GM12878 (cell line): ENCODE measurements around the gene NGDN. TPM values are rescaled to one million over a fixed set of nuclear protein-coding genes. Genes with fewer than 3 reads are reported as not detected.

Experiments
- ATAC-seq: fragments of 200-7000 bp; cut with Tn5 transposase; 3 replicates; pipeline ENCODE4 v1.9.1; 2020; ENCODE audit warnings: mild to moderate bottlenecking, moderate library complexity
- BruUV-seq: library from RNA; stranded (reverse); fragments of 400-500 nt; replicated peaks from 2 replicates; lab custom pipeline; 2021; lab: Mats Ljungman, UMichigan
- CTCF ChIA-PET: fragments of 300-600 bp; sonication (Branson Sonifier 250); formaldehyde crosslinking; extraction: SDS; loops from one replicate; lab custom pipeline; 2021; ENCODE audit warnings: inconsistent platforms; lab: Yijun Ruan, JAX
- POLR2A ChIA-PET: fragments of 350-600 bp; formaldehyde crosslinking; extraction: SDS; loops from one replicate; lab custom pipeline; 2021; ENCODE audit warnings: inconsistent platforms; lab: Charles Lee
- RAD21 ChIA-PET: fragments of 300-600 bp; sonication (Branson Sonifier 250); formaldehyde crosslinking; loops from one replicate; lab custom pipeline; 2023; ENCODE audit warnings: antibody characterized with exemption; ENCODE audit not compliant: unreplicated experiment; lab: Charles Lee
- SMC1A ChIA-PET: fragments of 300-600 bp; sonication (Branson Sonifier 250); formaldehyde crosslinking; loops from one replicate; lab custom pipeline; 2023; ENCODE audit not compliant: unreplicated experiment, uncharacterized antibody; lab: Charles Lee
- DNase-seq: peaks from one replicate; pipeline ENCODE4 v3.0.0-alpha.2; 2011; ENCODE audit warnings: low read depth, low spot score
- FAIRE-seq: peaks from 3 replicates; lab custom pipeline; 2011; peaks lifted over from hg19 to GRCh38; lab: Jason Lieb, UNC
- H2AFZ ChIP-seq: 2 replicates; pipeline ENCODE4 v1.6.0; 2011; ENCODE audit warnings: low read depth, low read length, control low read depth; ENCODE audit not compliant: control insufficient read depth
- H3K27ac ChIP-seq: 2 replicates; pipeline ENCODE4 v1.5.1; 2011; ENCODE audit warnings: control low read depth; ENCODE audit not compliant: control insufficient read depth, insufficient read depth
- H3K27me3 ChIP-seq, 2 experiments: replicated peaks in 1 of 2; 2 replicates each; pipeline versions ENCODE4 v1.6.0 to v1.6.1; 2011; ENCODE audit warnings: low read length in 1 of 2; ENCODE audit not compliant: control insufficient read depth in 2 of 2, insufficient read depth in 2 of 2
- H3K36me3 ChIP-seq, 2 experiments: 2 replicates each; pipeline ENCODE4 v1.5.1; 2011; ENCODE audit warnings: low read length in 1 of 2; ENCODE audit not compliant: control insufficient read depth in 2 of 2, insufficient read depth in 2 of 2
- H3K4me1 ChIP-seq: 2 replicates; pipeline ENCODE4 v1.6.1; 2011; ENCODE audit warnings: mild to moderate bottlenecking, low read length, moderate library complexity, mixed read lengths; ENCODE audit not compliant: control insufficient read depth, insufficient read depth
- H3K4me2 ChIP-seq: 2 replicates; pipeline ENCODE4 v1.6.0; 2011; ENCODE audit warnings: control low read depth; ENCODE audit not compliant: control insufficient read depth, insufficient read depth
- H3K4me3 ChIP-seq: fragments of 200-600 bp; sonication (generic); 2 replicates; pipeline ENCODE4 v1.5.1; 2016
- H3K79me2 ChIP-seq: 2 replicates; pipeline ENCODE4 v1.6.0; 2011; ENCODE audit warnings: low read length; ENCODE audit not compliant: control insufficient read depth, insufficient read depth
- H3K9ac ChIP-seq: 2 replicates; pipeline ENCODE4 v1.8.0; 2011; ENCODE audit warnings: low read length, control low read depth, mixed read lengths; ENCODE audit not compliant: control insufficient read depth, insufficient read depth
- H3K9me3 ChIP-seq: replicated peaks from 3 replicates; pipeline ENCODE4 v1.5.1; 2011; ENCODE audit warnings: mild to moderate bottlenecking, low read length; ENCODE audit not compliant: control insufficient read depth, insufficient read depth
- H4K20me1 ChIP-seq: 2 replicates; pipeline ENCODE4 v1.6.0; 2011; ENCODE audit not compliant: control insufficient read depth, insufficient read depth
- E4F1 ChIP-seq: fragments of 450-650 bp; IDR thresholded peaks from 2 replicates; pipeline ENCODE4 v1.6.1; 2018; ENCODE audit warnings: borderline replicate concordance, mild to moderate bottlenecking; ENCODE audit not compliant: partially characterized antibody
- EGR1 ChIP-seq, 2 experiments: IDR thresholded peaks; 1 replicate in 1 of 2; 2 replicates in 1 of 2; pipeline ENCODE4 v1.6.1; 2011 to 2012; ENCODE audit warnings: low read depth in 2 of 2, low read length in 2 of 2, borderline replicate concordance in 1 of 2, mild to moderate bottlenecking in 1 of 2, moderate library complexity in 1 of 2
- FOXK2 ChIP-seq: fragments of 450-650 bp; IDR thresholded peaks from 2 replicates; pipeline ENCODE4 v1.6.1; 2017; ENCODE audit warnings: mild to moderate bottlenecking, moderate library complexity
- KDM1A ChIP-seq: fragments of 200-600 bp; sonication (generic); IDR thresholded peaks from 2 replicates; pipeline ENCODE4 v1.6.1; 2016; ENCODE audit warnings: borderline replicate concordance
- NBN ChIP-seq: fragments of 450-650 bp; IDR thresholded peaks from 2 replicates; pipeline ENCODE4 v1.6.1; 2016
- NFIC ChIP-seq: IDR thresholded peaks from 2 replicates; pipeline ENCODE4 v1.6.1; 2012; ENCODE audit warnings: low read depth, mild to moderate bottlenecking, inconsistent platforms, low read length, moderate library complexity
- PBX3 ChIP-seq: IDR thresholded peaks from 2 replicates; pipeline ENCODE4 v1.6.1; 2011; ENCODE audit warnings: mild to moderate bottlenecking, low read depth, low read length, moderate library complexity; ENCODE audit not compliant: insufficient replicate concordance
- SKIL ChIP-seq: fragments of 450-650 bp; IDR thresholded peaks from 2 replicates; pipeline ENCODE4 v1.6.1; 2017; ENCODE audit warnings: mild to moderate bottlenecking, low read depth, inconsistent platforms; ENCODE audit not compliant: poor library complexity, severe bottlenecking
- SMAD5 ChIP-seq: IDR thresholded peaks from 2 replicates; pipeline ENCODE4 v1.6.1; 2016; ENCODE audit warnings: antibody characterized with exemption, low read depth
- ZBTB40 ChIP-seq: fragments of 450-650 bp; IDR thresholded peaks from 2 replicates; pipeline ENCODE4 v1.6.1; 2016; ENCODE audit warnings: mild to moderate bottlenecking, moderate library complexity, borderline replicate concordance
- ZNF384 ChIP-seq: IDR thresholded peaks from 2 replicates; pipeline ENCODE4 v1.6.1; 2012; ENCODE audit warnings: low read depth, mild to moderate bottlenecking, low read length, improper control_type of control experiment, borderline replicate concordance
- ZZZ3 ChIP-seq: IDR thresholded peaks from 2 replicates; pipeline ENCODE4 v1.6.1; 2011; ENCODE audit warnings: low read depth; ENCODE audit not compliant: control insufficient read depth, insufficient read length
- WGBS: methylation state at CpG from one replicate; pipeline ENCODE4 v1.1.6; 2016; ENCODE audit warnings: low lambda C conversion rate; ENCODE audit not compliant: insufficient replicate concordance, insufficient coverage; ENCODE audit errors: missing lambda C conversion rate; 5-methylcytosine and 5-hydroxymethylcytosine counted together
- in situ Hi-C: fragments of 300-500 bp; cut with MboI; formaldehyde crosslinking; loops from 9 replicates; pipeline ENCODE4 v1.14.3; 2018; ENCODE audit warnings: mixed read lengths
- intact Hi-C: fragments of 100-400 bp; cut with micrococcal nuclease; formaldehyde crosslinking; loops from one replicate; pipeline ENCODE4 v1.14.2; 2022; ENCODE audit not compliant: unreplicated experiment
- polyA plus RNA-seq, 11 experiments: library from polyadenylated mRNA; depleted of rRNA in 4 of 11; unstranded in 6 of 11; stranded (reverse) in 5 of 11; fragments of >200 nt; fragmentation: Nextera tagmentation in 4 of 11; fragmentation: Illumina TruSeq in 1 of 11; extraction: Ambion mirVana in 4 of 11; extraction: Trizol in 1 of 11; gene quantifications; 1 replicate in 1 of 11; 2 replicates in 10 of 11; pipeline versions ENCODE4 v1.2.1 to v1.2.3, GENCODE V29; 2011 to 2016; ENCODE audit warnings: inconsistent platforms in 2 of 11, missing spikeins in 2 of 11, low read depth in 1 of 11
- total RNA-seq, 4 experiments: library from RNA; depleted of rRNA in 3 of 4; stranded (reverse); fragments of >200 nt in 3 of 4; fragmentation: Illumina TruSeq in 1 of 4; extraction: Trizol in 1 of 4; gene quantifications; 2 replicates each; pipeline versions ENCODE4 v1.2.1 to v1.2.3, GENCODE V29; 2013 to 2021

NGDN gene
- total and polyA plus RNA-seq, 10 of the 15 experiments (the other 5 are each of a cell fraction or from before 2014, with no cell fraction given): 40.4 to 163 (median 71.4) TPM

- no peak for TF ChIP-seq ZZZ3
- no peak for TF ChIP-seq E4F1
- no peak for TF ChIP-seq PBX3
- no peak for TF ChIP-seq EGR1 (IDR thresholded peaks at IDR 0.05; ENCODE audit: borderline replicate concordance in 1 of 2, low read depth in 2 of 2, low read length in 2 of 2)
Measured at GRCh38 chr14:23449314-23449713, 20.2 kb upstream of the NGDN start (continued).

- Histone ChIP-seq H3K27me3 (no peaks in the 10 kb centered on the region; a peak in 1 of 4 replicates), H3K4me2 (no peak overlapping the region), H3K4me3 (no peak overlapping the region), H4K20me1 (no peaks in the 10 kb centered on the region), H3K79me2 (no peaks in the 10 kb centered on the region), H3K9me3 (no peaks in the 10 kb centered on the region; the same call in 2 of the 3 replicates), H2AFZ (no peak overlapping the region), H3K27ac (no peak overlapping the region), H3K36me3 (no peaks in the 10 kb centered on the region), H3K4me1 (peaks cover 26% of the 10 kb centered on the region), H3K9ac (no peak overlapping the region)
- ChIA-PET POLR2A (no interaction called here), CTCF (interaction anchor here (0.6 kb wide), 1 partner anchor 44 kb away, joined by 3 read pairs; no protein-coding TSS in a partner anchor), RAD21 (no interaction called here), SMC1A (no interaction called here)
- 24% methylated on average over 2 of the region's 2 CpGs for WGBS
- in situ Hi-C loops (no loop called here), intact Hi-C loops (no loop called here)
- no peak for ATAC-seq
- DNase-seq: no peak
- FAIRE-seq: no peak
- BruUV-seq: no TSS peak
- no peak for TF ChIP-seq ZBTB40
- TF ChIP-seq SMAD5: no peak
- no peak for TF ChIP-seq KDM1A
- TF ChIP-seq SKIL: no peak
- no peak for TF ChIP-seq ZNF384
- no peak for TF ChIP-seq NBN
- no peak for TF ChIP-seq NFIC
- no peak for TF ChIP-seq FOXK2
Measured at GRCh38 chr14:23450379-23450778, 19.1 kb upstream of the NGDN start.
